Neural progenitor cell (in vitro differentiated cells): ENCODE data around the gene SPSB4.

Experiments
- EZH2 ChIP-seq: fragments of 200-600 bp; sonication (generic); IDR thresholded peaks from 2 replicates; pipeline ENCODE4 v1.6.1; 2017; ENCODE audit warnings: antibody characterized with exemption, mild to moderate bottlenecking, moderate library complexity
- EZH2phosphoT487 ChIP-seq: fragments of 200-600 bp; sonication (generic); IDR thresholded peaks from 2 replicates; pipeline ENCODE4 v1.6.1; 2017; ENCODE audit warnings: antibody characterized with exemption
- TF ChIP-seq, protein P1 (sequence below): fragments of 200-600 bp; sonication (generic); IDR thresholded peaks from 2 replicates; pipeline ENCODE4 v1.5.1; 2017; ENCODE audit warnings: antibody characterized with exemption, mild to moderate bottlenecking

DNA sequence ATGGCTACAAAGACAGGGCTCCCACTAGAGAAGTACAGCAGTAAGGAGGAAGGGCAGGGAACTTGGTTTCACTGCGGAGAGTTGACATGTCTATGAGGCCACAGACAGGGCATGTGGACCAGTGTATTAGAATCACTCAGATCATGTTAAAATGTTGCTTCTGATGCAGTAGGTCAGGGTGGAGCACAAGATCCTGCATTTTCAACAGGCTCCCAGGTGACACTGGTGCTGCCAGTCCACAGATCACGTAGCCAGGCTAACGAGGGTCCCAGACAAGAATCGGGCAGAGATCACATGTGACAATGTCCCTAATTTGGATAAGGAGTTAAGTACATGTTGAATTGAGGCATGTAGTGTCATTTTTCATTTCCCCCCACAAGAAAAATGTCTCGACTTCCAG, 73.6 kb downstream of the SPSB4 start:
- TF ChIP-seq, protein P1, sequence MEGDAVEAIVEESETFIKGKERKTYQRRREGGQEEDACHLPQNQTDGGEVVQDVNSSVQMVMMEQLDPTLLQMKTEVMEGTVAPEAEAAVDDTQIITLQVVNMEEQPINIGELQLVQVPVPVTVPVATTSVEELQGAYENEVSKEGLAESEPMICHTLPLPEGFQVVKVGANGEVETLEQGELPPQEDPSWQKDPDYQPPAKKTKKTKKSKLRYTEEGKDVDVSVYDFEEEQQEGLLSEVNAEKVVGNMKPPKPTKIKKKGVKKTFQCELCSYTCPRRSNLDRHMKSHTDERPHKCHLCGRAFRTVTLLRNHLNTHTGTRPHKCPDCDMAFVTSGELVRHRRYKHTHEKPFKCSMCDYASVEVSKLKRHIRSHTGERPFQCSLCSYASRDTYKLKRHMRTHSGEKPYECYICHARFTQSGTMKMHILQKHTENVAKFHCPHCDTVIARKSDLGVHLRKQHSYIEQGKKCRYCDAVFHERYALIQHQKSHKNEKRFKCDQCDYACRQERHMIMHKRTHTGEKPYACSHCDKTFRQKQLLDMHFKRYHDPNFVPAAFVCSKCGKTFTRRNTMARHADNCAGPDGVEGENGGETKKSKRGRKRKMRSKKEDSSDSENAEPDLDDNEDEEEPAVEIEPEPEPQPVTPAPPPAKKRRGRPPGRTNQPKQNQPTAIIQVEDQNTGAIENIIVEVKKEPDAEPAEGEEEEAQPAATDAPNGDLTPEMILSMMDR, result no peak
- TF ChIP-seq EZH2phosphoT487 (no peak), EZH2 (no peak)
